HG03066 (cell line): ENCODE measurements around the gene MTHFD1L.
"Not testable (repeated sequence)": the region's sequence is repeated elsewhere in the genome, so short reads cannot be mapped to it uniquely, and the experiment has no call there.

Source experiments
- ATAC-seq: cut with Tn5 transposase; IDR thresholded peaks from one replicate; pipeline ENCODE4 v1.9.1; 2021; ENCODE audit warnings: low read depth; ENCODE audit not compliant: unreplicated experiment

The MTHFD1L gene

DNA sequence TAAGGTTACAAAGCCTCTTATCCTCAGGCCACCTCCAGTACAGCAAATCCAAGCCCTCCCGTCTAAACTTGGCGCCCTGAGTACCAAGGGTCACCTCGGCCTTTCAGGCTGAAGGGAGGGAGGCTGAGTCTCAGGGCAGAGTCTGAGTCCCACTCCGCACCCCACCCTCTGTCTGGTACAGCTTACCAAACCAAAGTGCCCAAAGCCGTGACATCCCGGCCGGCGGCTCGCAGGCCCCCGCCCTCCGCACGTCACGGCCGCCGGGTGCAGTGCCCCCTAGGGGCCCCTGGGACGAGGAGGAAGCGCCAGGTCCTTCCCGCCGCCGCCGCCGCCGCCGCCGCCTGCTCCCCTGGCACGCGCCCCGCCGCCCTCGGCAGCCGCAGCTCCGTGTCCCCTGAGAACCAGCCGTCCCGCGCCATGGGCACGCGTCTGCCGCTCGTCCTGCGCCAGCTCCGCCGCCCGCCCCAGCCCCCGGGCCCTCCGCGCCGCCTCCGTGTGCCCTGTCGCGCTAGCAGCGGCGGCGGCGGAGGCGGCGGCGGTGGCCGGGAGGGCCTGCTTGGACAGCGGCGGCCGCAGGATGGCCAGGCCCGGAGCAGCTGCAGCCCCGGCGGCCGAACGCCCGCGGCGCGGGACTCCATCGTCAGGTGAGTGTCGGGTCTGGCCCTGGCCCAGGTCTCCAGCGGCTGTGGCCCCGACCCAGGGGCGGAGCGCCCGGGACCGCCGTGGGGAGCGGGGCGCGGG is at the start of gene MTHFD1L:
TSS of gene MTHFD1L (plus strand) at position 297 of the 741 bp plus-strand sequence. CDS start at position 418, 121 bp downstream.
- peak; percentile 73 for ATAC-seq

DNA sequence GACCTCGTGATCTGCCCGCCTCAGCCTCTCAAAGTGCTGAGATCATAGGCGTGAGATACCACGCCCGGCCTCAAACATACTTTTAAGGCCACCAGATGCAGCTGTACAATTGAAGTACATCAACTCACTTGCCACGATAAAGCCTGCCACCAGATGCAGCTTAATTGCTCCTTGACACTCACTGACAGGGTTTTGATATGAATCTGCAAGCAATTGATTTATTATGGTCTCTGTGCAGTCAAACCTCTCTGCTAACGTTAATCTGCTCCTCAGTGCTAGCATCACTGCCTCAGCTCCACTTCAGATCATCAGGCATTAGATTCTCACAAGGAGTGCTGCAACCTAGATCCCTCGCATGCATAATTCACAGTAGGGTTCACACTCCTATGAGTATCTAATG is 48.9 kb upstream of the MTHFD1L start:
- not testable (repeated sequence) for ATAC-seq

DNA sequence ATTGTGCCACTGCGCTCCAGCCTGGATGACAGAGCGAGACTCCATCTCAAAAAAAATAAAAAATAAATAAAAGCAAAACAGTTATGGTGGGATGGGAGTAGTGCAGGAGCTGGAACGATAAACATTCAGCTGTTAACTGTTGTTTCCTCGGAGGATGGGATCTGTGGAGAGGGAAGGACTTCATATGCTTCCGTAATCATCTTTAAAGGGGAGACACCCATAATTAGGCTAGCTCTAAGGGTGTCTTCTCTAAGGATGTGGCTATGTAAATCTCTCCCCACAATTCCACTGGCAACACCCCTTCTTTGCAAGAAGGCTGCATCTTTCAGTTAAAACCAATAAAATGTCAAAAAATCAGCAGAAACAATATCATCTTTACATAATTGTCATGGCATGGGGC is 42.6 kb upstream of the MTHFD1L start:
- no peak for ATAC-seq

DNA sequence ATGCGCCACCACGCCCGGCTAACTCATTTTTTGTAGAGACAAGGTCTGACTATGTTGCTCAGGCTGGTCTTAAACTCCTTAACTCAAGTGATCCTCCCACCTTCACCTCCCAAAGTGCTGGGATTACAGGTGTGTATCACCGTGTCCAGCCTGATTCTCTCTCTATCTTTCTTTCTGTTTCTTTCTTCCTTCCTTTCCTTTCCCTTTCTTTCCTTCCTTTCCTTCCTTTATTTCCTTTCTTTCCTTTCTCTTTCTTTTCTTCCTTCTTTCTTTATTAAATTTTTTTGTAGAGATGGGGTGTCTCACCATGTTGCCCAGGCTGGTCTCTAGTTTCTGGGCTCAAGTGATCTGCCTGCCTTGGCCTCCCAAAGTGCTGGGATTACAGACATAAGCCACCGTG is 38.7 kb upstream of the MTHFD1L start:
- ATAC-seq: no peak

DNA sequence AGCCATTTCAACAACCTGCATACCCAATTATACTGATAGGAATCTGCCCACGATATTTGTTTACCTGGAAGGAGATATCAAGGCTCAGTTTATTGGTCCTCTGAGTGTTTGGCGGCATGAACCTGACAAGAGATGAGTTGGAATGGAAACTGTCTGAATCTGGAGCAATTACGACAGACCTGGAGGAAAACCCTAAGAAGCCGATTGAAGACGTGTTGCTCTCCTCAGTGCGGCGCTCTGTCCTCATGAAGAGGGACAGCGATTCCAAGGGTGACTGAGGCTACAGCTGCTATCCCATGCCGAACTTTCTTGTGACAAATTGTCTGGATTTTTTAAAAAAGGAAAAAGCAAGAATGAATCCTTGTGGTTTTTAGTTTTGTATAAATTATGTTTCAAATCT is 37.4 kb upstream of the MTHFD1L start:
- not testable (repeated sequence) for ATAC-seq

DNA sequence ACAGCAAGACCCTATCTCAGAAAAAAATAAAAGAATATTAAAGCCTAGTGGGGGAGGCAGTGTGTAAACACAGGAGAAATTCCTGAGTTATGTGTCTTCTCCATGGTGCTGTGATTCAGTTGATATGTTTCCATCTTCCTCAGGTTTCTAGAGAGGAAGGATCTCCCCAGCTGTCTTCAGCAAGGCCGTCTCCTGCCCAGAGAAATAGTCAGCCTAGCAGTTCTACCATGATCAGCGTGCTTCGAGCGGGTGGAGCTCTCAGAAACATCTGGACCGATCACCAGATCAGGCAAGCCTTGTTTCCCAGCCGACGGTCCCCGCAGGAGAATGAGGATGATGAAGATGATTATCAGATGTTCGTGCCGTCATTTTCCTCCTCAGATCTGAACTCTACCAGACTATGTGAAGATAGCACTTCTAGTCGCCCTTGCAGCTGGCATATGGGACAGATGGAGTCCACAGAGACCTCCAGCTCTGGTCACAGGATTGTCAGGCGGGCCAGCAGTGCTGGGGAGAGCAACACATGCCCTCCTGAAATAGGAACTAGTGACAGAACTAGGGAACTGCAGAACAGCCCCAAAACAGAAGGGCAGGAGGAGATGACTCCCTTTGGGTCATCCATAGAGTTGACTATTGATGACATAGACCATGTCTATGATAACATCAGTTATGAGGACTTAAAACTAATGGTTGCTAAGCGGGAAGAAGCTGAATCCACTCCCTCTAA is 34.9 kb upstream of the MTHFD1L start:
- ATAC-seq: no peak

DNA sequence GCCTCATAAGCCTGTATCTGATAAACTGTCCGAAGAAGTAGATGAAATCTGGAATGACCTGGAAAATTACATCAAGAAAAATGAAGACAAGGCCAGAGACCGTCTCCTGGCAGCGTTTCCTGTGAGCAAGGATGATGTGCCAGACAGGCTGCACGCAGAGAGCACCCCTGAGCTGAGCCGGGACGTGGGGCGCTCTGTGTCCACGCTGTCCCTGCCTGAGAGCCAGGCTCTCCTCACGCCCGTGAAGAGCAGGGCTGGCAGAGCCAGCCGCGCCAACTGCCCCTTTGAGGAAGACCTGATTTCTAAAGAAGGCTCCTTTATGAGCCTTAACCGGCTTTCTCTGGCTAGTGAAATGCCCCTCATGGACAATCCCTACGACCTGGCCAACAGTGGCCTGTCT is 33.9 kb upstream of the MTHFD1L start:
- no peak for ATAC-seq

DNA sequence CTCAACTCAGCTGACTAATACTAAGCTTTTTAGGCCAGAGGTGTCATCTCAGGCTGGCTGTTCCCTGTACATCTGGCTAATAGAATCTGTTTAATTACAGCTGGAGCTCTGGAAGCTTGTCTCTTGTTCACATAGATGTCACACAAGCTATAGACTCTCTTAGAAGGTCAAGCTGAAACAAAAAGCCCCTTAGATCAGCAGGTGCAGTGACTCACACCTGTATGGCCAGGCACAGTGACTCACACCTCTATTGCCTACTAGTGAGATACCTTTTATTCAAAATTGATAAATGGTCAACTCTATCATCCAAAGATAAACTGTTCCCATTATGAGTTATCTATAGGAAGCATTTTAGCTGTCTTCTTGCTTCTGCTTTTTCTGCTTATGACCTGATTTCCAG is 29.9 kb upstream of the MTHFD1L start:
- ATAC-seq: no peak

DNA sequence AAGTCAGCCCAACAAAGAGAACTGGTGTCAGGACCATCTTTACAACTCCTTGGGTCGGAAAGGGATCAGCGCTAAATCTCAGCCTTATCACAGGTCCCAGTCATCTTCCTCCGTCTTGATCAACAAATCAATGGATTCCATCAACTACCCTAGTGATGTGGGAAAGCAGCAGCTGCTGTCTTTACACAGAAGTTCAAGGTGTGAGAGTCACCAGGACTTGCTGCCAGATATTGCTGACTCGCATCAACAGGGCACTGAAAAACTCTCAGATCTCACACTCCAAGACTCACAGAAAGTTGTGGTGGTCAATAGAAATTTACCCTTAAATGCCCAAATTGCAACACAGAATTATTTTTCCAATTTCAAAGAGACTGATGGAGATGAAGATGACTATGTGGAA is 25.3 kb upstream of the MTHFD1L start:
- ATAC-seq: no peak

DNA sequence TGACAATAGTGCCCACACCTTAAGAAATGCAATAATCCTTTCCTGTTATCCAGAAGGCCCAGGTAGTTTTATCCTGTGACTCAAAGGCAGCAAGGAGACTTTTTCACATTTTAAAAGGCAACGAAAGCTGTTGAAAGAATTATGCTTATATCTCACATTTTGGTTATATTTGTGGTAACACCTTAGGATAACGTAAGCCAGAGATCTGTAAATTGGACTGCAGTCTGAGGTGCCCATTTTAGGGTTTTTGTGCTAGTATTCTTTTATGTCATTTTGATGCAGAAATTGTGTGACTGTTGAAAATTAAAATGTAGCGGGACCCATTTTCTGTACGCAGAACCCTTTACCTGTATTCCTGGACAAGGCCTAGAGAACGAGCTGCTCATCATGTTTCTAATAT is 24.3 kb upstream of the MTHFD1L start:
- no peak for ATAC-seq

DNA sequence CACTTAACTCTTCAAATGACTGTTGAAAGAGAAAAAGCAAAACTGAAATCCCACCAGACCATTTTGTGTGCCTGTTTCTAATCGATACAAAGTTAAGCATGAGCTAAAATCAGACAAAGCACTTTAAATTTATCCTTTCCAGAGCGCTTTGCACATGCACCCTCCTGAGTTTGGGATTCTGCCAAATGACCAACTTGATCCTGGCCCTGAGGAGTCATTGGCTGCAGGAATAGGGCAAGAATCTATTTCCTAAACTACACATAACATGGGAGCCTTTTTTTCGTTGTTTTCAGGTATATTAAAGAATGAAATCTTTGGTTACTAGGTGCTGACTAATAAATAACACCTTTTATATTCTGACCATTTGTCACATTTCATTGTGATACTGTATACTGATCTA is 23.8 kb upstream of the MTHFD1L start:
- ATAC-seq: no peak

DNA sequence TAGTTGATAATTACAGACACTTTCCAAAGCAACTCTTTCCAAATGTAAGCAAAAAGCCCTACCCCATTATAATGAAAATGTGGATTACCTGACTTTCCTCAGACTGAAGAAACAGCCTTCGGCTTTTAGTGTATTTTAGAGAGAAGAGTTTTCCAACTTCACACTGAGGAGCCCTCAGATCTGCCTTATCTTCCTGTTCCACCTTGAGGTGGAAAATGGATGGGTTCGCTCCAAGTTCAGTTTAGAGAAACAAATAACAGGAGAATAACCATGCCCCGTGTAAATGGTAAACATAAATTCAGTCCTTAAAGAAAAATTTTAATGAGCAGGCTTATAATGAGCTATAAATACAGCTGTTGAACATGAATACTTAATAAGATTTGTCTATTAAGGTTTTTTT is 21.1 kb upstream of the MTHFD1L start:
- ATAC-seq: no peak

DNA sequence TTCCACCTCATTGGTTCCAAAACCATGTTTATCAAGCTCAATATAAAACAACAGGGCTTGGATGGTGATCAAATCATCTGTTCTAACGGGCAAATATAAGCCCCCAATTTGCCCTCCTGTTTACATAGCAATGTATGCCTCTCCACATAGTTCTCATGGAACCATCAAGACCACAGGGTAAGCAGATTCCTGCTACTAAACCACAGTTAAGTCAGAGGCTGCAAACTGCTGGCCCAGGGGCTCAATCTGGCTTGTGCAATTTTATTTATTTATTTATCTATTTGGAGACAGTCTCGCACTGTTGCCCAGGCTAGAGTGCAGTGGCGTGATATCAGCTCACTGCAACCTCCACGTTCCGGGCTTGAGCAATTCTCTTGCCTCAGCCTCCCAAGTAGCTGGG is 18.9 kb upstream of the MTHFD1L start:
- no peak for ATAC-seq

DNA sequence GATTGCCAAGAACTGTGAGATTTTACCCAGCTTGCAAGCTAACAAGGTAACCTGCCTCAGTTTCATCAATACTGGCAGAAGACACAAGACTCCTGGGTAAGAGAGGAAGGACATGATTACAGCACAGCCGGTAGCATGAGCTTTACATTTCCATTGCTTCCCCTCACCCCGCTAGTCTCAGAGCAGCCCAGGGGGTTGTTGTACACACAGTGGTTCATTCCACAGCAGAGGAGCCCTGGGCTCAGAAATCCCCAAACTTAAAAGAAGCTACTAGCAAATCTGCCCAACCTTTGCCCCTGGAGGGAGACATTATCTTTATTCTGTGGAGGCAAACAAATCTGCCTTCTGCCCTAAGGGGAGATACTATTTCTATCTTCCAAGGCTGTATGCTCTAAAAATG is 17.1 kb upstream of the MTHFD1L start:
- no peak for ATAC-seq

DNA sequence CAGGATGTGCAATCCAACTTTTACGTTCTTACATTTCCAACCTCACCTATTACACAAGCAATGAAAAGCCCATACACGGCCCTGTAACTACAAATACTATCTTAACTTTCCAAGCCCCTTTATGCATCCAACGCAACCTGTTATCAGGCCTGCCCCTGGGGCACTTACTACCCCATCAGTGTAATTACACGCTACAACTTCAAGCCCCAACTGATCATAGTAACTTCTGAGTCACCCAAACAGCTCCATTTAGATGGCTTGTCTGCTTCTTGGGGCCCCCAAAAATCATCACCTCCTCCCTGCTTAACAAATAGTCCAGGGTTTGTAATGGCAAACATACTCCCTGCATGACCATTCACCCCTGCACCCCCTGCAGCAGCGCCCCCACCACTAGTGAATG is 11.1 kb upstream of the MTHFD1L start:
- not testable (repeated sequence) for ATAC-seq

DNA sequence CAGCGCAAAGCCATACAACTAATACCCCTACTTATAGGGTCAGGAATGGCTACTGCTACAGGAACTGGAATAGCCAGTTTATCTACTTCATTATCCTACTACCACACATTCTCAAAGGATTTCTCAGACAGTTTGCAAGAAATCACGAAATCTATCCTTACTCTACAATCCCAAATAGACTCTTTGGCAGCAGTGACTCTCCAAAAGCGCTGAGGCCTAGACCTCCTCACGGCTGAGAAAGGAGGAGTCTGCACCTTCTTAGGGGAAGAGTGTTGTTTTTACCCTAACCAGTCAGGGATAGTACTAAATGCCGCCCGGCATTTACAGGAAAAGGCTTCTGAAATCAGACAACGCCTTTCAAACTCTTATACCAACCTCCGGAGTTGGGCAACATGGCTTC is 10.3 kb upstream of the MTHFD1L start:
- ATAC-seq: not testable (repeated sequence)

DNA sequence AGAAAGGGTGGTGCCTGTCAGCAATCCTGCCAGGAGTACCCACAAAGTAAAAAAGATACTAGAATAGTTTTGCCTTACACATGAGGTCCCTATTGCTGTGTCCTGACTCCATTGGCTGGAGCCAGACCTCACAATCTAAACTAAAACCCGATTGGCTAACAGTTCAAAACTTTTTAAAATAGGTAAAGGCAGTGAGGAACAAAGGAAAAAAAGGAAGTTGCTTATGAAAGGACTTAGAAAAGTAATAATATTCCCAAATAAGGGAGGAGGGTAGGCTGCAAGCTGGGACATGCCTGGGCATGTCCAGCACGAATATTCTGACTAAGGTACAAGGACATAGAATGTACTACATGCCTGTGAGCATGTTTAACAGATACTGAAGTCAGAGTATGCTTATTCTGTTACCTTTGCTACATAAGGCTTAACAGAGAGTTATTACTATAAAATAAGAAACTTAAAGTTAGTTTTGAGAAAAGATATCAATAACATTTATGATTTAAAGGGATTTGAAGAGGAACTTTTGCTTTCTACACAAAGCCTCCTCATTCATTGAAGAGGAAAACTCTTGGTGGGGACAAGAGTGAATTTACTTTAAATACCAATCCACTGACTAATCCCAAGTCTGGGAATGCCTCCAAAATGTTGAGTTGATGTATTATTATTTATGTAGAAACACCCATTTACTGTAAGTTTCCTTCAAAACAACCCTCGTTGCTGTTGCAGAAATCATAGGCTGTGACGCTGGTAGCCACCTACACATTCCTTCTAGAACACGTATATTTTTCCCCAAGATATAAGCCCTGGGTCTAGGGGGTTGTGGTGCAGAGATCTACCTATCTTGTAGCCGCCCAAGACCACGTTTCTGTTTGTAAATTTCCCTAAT is 8.2 kb upstream of the MTHFD1L start:
- ATAC-seq: no peak

DNA sequence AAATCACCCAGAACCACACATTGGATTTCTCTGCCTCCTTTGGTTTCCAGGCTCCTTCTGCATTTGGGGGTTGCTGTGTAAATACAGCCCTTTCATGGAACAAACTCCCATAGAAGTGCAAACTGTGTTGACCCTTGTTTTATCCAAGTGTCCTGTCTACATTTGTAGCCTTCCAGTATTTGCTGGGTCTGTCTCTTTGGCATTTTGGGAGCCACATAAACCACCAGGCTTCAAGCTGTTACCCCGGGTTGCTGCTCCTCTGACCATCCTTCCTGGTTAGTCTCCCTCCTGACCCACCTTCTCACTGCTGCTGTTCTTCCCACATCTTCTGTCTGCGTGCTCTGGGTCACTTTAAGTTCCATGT is 7.6 kb upstream of the MTHFD1L start:
- ATAC-seq: no peak

DNA sequence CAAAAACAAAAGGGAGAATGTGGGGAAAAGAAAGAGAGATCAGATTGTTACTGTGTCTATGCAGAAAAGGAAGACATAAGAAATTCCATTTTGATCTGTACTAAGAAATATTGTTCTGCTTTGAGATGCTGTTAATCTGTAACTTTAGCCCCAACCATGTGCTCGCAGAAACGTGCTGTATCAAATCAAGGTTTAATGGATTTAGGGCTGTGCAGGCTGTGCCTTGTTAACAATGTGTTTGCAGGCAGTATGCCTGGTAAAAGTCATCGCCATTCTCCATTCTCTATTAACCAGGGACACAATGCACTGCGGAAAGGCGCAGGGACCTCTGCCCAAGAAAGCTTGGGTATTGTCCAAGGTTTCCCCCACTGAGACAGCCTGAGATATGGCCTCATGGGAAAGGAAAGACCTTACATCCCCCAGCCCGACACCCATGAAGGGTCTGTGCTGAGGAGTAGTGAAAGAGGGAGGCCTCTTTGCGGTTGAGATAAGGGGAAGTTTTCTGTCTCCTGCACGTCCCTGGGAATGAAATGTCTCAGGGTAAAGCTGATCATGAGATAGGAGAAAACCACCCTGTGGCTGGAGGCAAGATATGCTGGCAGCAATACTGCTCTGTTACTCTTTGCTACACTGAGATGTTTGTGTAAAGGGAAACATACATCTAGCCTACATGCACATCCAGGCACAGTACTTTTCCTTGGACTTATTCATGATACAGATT is 3.9 kb upstream of the MTHFD1L start:
- not testable (repeated sequence) for ATAC-seq

DNA sequence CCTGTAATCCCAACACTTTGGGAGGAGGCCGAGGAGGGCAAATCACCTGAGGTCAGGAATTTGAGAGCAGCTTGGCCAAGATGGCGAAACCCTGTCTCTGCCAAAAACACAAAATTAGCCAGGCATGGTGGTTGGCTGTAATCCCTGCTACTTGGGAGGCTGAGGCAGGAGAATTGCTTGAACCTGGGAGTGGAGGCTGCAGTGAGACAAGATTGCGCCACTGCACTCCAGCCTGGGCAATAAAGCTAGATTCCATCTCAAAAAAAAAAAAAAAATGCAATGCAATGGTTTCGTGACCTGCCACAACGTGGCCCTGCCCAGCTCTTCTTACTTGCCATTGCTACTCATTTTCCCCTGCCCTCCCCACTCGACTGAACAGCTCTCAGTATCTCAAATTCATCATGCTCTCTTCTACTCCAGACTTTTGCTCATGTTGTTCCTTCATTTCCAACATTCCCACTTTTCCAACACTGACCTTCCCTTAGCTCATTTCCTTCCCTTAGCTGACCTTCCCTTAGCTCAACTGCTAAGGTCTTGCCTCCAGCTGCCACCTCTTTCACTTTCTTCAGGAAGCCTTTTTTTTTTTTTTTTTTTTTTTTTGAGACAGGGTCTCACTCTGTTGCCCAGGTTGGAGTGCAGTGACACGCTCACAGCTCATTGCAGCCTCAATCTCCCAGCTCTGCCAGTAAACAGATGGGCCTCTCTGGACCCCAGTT is 2.1 kb upstream of the MTHFD1L start:
- ATAC-seq: no peak
